Stimulated activated CD8-positive, alpha-beta memory T cell treated with anti-CD3 and anti-CD28 coated beads, Interleukin-4, amount 100 ng/mL, for 1 hour (primary cell): ENCODE data around the gene SYT13.
A peak's percentile ranks its signal among the peaks of the same experiment; 100 is the strongest.
"Not testable (repeated sequence)": the region's sequence is repeated elsewhere in the genome, so short reads cannot be mapped to it uniquely, and the experiment has no call there.

Source experiments
- DNase-seq, 2 donors: peaks; one replicate each; pipeline ENCODE4 v3.0.0-alpha.2; 2020; ENCODE audit warnings: low read depth in 2 of 2, low spot score in 1 of 2

Gene SYT13

GRCh38 chr11:45250035-45250718 is 36.0 kb downstream of the SYT13 start:
- DNase-seq = no peak

GRCh38 chr11:45249372-45249771 is 36.8 kb downstream of the SYT13 start:
- DNase-seq = not testable (repeated sequence)

GRCh38 chr11:45248501-45249011 is 37.6 kb downstream of the SYT13 start:
- DNase-seq = no peak

- DNase-seq = no peak
These were observed 38.7 kb downstream of the SYT13 start for GRCh38 chr11:45247433-45247832.

GRCh38 chr11:45246241-45246640 is 39.9 kb downstream of the SYT13 start:
- DNase-seq = no peak

- DNase-seq = no peak
These were observed 40.7 kb downstream of the SYT13 start for GRCh38 chr11:45245218-45246045.

- no peak for DNase-seq
These were observed 42.2 kb downstream of the SYT13 start for GRCh38 chr11:45243967-45244366.

GRCh38 chr11:45239733-45240132 is 46.4 kb downstream of the SYT13 start:
- DNase-seq = no peak

- no peak for DNase-seq
These were observed 47.4 kb downstream of the SYT13 start for GRCh38 chr11:45238724-45239123.

GRCh38 chr11:45237711-45238315 is 48.3 kb downstream of the SYT13 start:
- no peak for DNase-seq

- DNase-seq = no peak
These were observed 51.7 kb downstream of the SYT13 start for GRCh38 chr11:45234306-45235006.

GRCh38 chr11:45233804-45234170 is 52.4 kb downstream of the SYT13 start:
- no peak for DNase-seq

- peak in 1 of 2 donors; percentile 9 for DNase-seq
These were observed 52.9 kb downstream of the SYT13 start for GRCh38 chr11:45233121-45233803.

- DNase-seq = no peak
These were observed 53.6 kb downstream of the SYT13 start for GRCh38 chr11:45232341-45233080.

GRCh38 chr11:45229401-45230020 is 56.6 kb downstream of the SYT13 start:
- DNase-seq = no peak

GRCh38 chr11:45227836-45228235 is 58.3 kb downstream of the SYT13 start:
- no peak for DNase-seq

- DNase-seq = no peak
These were observed 59.2 kb downstream of the SYT13 start for GRCh38 chr11:45226901-45227300.

- DNase-seq = no peak
These were observed 59.9 kb downstream of the SYT13 start for GRCh38 chr11:45225961-45226871.

GRCh38 chr11:45225277-45225676 is 60.9 kb downstream of the SYT13 start:
- no peak for DNase-seq
